VCaP (cell line): ENCODE measurements around the gene MOV10L1.

Experiments
- H3K27ac ChIP-seq: fragments of 450-650 bp; 2 replicates; pipeline ENCODE4 v1.5.1; 2017
- CTCF ChIP-seq: fragments of 450-650 bp; conservative IDR thresholded peaks from 2 replicates; pipeline ENCODE4 v1.5.1; 2017; ENCODE audit warnings: mild to moderate bottlenecking, moderate library complexity

Gene MOV10L1

GRCh38 chr22:50151571-50152537 is 62.0 kb downstream of the MOV10L1 start:
- H3K27ac ChIP-seq: no peak overlapping the region

DNA sequence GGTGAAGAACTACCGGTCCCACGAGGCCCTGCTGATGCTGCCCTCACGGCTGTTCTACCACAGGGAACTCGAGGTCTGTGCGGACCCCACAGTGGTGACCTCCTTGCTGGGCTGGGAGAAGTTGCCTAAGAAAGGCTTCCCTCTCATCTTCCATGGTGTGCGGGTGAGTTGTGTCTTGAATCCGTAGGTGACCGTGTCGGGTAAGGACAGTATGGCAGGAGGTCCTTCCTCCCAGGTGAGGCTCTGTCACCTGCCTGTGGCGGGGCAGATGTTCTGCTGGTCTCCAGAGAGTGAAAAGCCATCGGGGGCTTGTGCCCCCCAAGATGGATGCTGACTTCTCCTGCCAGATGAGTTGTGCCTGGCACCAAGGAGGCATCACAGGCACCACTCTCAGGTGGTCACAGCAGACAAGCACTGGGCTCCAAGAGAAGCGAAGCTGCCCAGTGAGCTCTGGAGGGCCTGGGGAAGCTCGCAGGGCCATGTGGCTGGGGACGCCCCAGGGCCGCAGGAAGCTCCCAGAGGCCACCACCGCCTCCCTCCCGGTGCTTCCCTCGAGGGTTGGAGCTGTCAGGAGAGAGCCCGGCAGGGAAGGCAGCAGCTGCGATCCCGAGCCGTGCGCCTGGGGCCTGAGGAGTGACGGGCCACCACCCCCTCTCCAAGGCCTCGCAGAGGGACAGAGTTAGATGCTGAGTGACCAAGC is 63.4 kb downstream of the MOV10L1 start:
- no peak for TF ChIP-seq CTCF
- H3K27ac ChIP-seq: no peak overlapping the region

More at GRCh38 chr22:50151571-50152537, 62.0 kb downstream of the MOV10L1 start:
- TF ChIP-seq CTCF: no peak

- no peak overlapping the region for H3K27ac ChIP-seq
- no peak for TF ChIP-seq CTCF
Observed at GRCh38 chr22:50153756-50154140, 63.9 kb downstream of the MOV10L1 start.

DNA sequence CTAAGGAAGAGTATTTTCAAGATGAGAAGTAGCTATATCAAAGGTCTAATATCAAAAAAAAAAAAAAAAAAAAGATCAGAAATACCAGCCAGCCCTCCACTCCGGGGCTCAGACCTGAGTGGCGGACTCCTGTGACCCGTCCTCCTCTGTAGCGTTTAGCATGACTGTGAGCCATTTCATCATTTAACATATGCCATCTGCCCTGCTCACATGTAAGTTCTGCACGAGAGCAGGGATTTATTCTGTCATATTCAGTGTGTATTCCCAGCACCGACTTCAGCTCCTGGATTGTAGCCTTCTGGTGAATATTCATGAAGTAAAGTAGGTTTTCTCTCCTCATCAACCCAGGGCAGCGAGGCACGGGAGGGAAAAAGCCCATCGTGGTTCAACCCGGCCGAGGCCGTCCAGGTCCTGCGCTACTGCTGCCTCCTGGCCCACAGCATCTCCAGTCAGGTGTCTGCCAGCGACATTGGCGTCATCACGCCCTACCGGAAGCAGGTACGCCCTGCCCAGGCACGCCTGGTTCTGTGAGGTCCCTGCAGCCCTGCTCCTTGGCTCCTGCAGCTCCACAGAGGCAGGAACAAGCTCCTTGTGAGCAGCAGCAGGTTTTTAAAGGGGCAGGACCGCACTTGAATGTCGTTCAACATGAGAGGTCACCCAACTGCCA is 68.0 kb downstream of the MOV10L1 start:
- H3K27ac ChIP-seq: peak overlapping the region; percentile 62

GRCh38 chr22:50160947-50161346 is 71.1 kb downstream of the MOV10L1 start:
- no peak overlapping the region for H3K27ac ChIP-seq
- TF ChIP-seq CTCF: no peak

More for the DNA sequence above, 68.0 kb downstream of the MOV10L1 start:
- TF ChIP-seq CTCF: no peak

DNA sequence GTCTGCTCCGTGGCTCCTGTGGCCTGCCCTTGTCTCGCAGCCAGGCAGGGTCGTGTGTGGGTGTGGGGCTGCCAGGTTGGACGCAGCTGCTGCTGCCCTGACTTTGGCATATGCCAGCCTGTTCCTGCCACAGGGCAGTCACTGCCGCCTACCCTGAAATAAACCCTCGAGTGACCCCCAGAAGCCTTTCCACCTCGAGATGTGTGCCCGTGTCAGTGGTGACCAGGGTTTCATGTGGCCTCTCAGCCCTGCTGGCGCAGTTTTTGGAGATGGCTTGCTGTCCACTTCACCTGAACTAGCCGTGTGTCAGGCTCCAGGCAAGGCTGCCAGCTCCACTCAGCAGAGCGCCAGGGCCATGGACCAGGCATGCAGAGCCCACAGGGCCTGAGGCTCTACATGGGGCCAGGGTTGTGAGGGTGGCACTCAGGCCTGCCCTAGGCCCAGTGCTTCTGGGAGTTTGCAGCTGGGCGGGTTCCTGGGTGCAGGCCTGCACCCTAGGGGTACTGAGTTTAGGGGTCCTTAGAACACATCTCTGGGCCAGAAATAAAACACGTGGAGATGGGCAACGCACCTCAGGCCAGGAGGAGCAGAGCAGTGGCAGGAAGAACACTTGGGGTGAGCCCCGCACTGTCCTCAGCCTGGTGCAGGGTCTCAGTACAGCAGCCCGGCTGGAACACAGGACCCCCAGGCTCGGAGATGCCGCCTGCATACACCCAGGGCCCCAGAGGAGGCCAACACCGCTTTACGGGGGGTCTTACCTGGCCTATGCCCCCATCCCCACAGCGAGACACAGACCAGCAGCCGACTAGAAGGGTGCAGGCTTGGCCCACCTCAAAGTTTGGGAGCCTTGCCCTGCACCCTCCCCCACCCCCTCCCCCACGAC is 71.9 kb downstream of the MOV10L1 start:
- no peak for TF ChIP-seq CTCF
- no peak overlapping the region for H3K27ac ChIP-seq
